IgD-negative memory B cell (primary cell): ENCODE data around the gene GSTT2. TPM values are rescaled to one million over a fixed set of nuclear protein-coding genes. Genes with fewer than 3 reads are reported as not detected.
"Not testable (repeated sequence)": the region's sequence is repeated elsewhere in the genome, so short reads cannot be mapped to it uniquely, and the experiment has no call there.

Experiments used
- H3K27ac Mint-ChIP-seq, 3 donors: one replicate each; pipeline ENCODE4 v1.8.0; 2020 to 2022; ENCODE audit warnings: mild to moderate bottlenecking in 3 of 3, mixed read lengths in 3 of 3, moderate library complexity in 1 of 3
- H3K27me3 Mint-ChIP-seq: one replicate; pipeline ENCODE4 v1.8.0; 2021; ENCODE audit warnings: mixed read lengths
- H3K36me3 Mint-ChIP-seq: one replicate; pipeline ENCODE4 v1.8.0; 2020; ENCODE audit warnings: mild to moderate bottlenecking, mixed read lengths
- H3K4me1 Mint-ChIP-seq, 3 donors: one replicate each; pipeline ENCODE4 v1.8.0; 2020 to 2022; ENCODE audit warnings: mixed read lengths in 3 of 3, mild to moderate bottlenecking in 1 of 3
- H3K4me3 Mint-ChIP-seq, 4 donors: one replicate each; pipeline ENCODE4 v1.8.0; 2020 to 2022; ENCODE audit warnings: mild to moderate bottlenecking in 4 of 4, mixed read lengths in 4 of 4, moderate library complexity in 3 of 4
- H3K9me3 Mint-ChIP-seq, 3 donors: one replicate each; pipeline ENCODE4 v1.8.0; 2020 to 2021; ENCODE audit warnings: mixed read lengths in 3 of 3, mild to moderate bottlenecking in 1 of 3
- polyA plus RNA-seq: library from polyadenylated mRNA; unstranded; fragments of 300-500 nt; fragmentation: Illumina TruSeq; gene quantifications from one replicate; pipeline ENCODE4 v1.2.3, GENCODE V29; 2021

Gene GSTT2
- polyA plus RNA-seq, 1 donor from 2014 or later, result not detected

- not testable (repeated sequence) for H3K36me3 Mint-ChIP-seq, H3K4me3 Mint-ChIP-seq, H3K27me3 Mint-ChIP-seq, H3K27ac Mint-ChIP-seq, H3K9me3 Mint-ChIP-seq
- peaks cover 0 to 20% (median 8%) of the 10 kb centered on the region in 3 donors for H3K4me1 Mint-ChIP-seq
Observed at GRCh38 chr22:23966568-23966967, 13.4 kb upstream of the GSTT2 start, which contains the start of gene DDTL. DDTL (plus strand) TSS chr22:23966888; CDS start chr22:23966915, 27 bp downstream.

DNA sequence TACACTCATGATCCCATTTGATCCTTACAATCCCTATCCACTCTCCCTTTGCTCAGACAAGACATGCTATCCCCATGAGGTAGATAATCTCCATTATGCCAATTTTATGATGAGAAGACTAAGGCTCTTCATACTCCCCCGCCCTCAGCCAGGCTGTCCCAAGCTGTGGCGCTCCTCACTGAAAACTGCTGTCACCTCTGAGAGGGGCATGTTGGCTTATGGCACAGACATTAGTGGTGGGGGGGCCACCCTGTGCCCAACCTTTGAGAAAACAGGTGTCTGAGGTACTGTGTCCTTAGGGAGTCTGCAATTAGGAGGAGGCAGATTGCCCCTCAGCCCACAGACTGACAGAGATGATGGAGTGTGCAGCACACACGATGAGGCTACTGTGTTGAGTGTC is 10.9 kb upstream of the GSTT2 start:
- peaks cover 0 to 20% (median 8%) of the 10 kb centered on the region in 3 donors for H3K4me1 Mint-ChIP-seq
- H3K4me3 Mint-ChIP-seq, result peak overlapping the region in 2 of 4 donors; percentile 23 to 33
- H3K27ac Mint-ChIP-seq, result no peak overlapping the region
- H3K27me3 Mint-ChIP-seq, result no peaks in the 10 kb centered on the region
- H3K36me3 Mint-ChIP-seq, result no peaks in the 10 kb centered on the region
- no peaks in the 10 kb centered on the region for H3K9me3 Mint-ChIP-seq

DNA sequence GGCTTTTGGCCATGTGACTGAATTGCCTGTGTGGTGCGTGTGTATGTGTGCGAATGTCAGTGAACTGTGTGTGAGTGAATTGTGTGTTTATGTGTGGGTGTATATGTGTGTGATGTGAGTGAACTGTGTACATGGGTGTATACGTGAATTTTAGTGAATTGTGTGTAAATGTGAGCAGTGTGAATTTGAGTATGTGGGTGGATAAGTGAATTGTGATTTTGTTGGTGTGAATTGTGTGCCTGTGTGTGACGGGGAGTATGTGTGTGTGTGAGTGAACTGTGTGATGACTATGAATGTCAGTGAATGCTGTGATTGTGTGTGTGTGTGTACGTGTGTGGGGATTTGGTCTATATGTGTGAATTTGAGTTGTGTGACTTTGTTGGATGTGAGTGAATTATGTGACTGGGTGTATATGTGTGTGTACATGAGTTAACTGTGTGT is 9.7 kb upstream of the GSTT2 start:
- no peaks in the 10 kb centered on the region for H3K36me3 Mint-ChIP-seq
- no peaks in the 10 kb centered on the region for H3K9me3 Mint-ChIP-seq
- H3K4me3 Mint-ChIP-seq, result peak overlapping the region in 2 of 4 donors; percentile 23 to 30
- H3K4me1 Mint-ChIP-seq, result peaks cover 0 to 20% (median 8%) of the 10 kb centered on the region in 3 donors
- no peaks in the 10 kb centered on the region for H3K27me3 Mint-ChIP-seq
- peak overlapping the region in 2 of 3 donors; percentile 13 to 87 for H3K27ac Mint-ChIP-seq

GRCh38 chr22:23970816-23971486 is 9.0 kb upstream of the GSTT2 start:
- Mint-ChIP-seq H3K4me3 (peak overlapping the region in 2 of 4 donors; percentile 60 to 84), H3K36me3 (no peaks in the 10 kb centered on the region), H3K27me3 (no peaks in the 10 kb centered on the region), H3K4me1 (peaks cover 0 to 20% (median 8%) of the 10 kb centered on the region in 3 donors), H3K27ac (peak overlapping the region in 2 of 3 donors; percentile 5 to 13), H3K9me3 (no peaks in the 10 kb centered on the region)

DNA sequence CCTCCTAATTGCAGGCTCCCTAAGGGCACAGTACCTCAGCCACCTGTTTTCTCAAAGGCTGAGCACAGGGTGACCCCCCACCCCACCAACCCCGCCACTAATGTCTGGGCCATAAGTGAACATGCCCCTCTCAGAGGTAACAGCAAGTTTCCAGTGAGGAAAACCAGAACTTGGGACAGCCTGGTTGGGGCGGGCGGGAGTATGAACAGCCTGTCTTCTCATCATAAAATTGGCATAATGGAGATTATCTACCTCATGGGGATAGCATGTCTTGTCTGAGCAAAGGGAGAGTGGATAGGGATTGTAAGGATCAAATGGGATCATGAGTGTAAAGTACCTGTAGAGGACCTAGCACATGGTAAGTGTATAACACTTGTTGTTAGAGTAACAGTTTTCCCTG is 8.0 kb upstream of the GSTT2 start:
- not testable (repeated sequence) for H3K27me3 Mint-ChIP-seq, H3K9me3 Mint-ChIP-seq, H3K36me3 Mint-ChIP-seq
- H3K4me1 Mint-ChIP-seq, result peaks cover 0 to 20% (median 8%) of the 10 kb centered on the region in 3 donors
- peak overlapping the region in 1 of 3 donors; percentile 67 for H3K27ac Mint-ChIP-seq
- H3K4me3 Mint-ChIP-seq, result peak overlapping the region in 1 of 4 donors; percentile 84

- H3K27me3 Mint-ChIP-seq, H3K27ac Mint-ChIP-seq, H3K9me3 Mint-ChIP-seq, H3K4me3 Mint-ChIP-seq, H3K36me3 Mint-ChIP-seq: not testable (repeated sequence)
- peaks cover 0 to 16% (median 8%) of the 10 kb centered on the region in 3 donors for H3K4me1 Mint-ChIP-seq
Observed at GRCh38 chr22:23974345-23974744, 5.6 kb upstream of the GSTT2 start, which contains the start of gene DDT. DDT (minus strand) TSS chr22:23974441; CDS start chr22:23974414, 27 bp downstream.

- not testable (repeated sequence) for H3K36me3 Mint-ChIP-seq, H3K9me3 Mint-ChIP-seq, H3K4me3 Mint-ChIP-seq, H3K27me3 Mint-ChIP-seq, H3K27ac Mint-ChIP-seq
- peaks cover 0 to 11% (median 7%) of the 10 kb centered on the region in 3 donors for H3K4me1 Mint-ChIP-seq
Observed at GRCh38 chr22:23974836-23975352, 5.0 kb upstream of the GSTT2 start.

- not testable (repeated sequence) for H3K27ac Mint-ChIP-seq, H3K36me3 Mint-ChIP-seq, H3K9me3 Mint-ChIP-seq, H3K4me3 Mint-ChIP-seq, H3K27me3 Mint-ChIP-seq, H3K4me1 Mint-ChIP-seq
Observed at GRCh38 chr22:23977304-23977703, 2.6 kb upstream of the GSTT2 start.

DNA sequence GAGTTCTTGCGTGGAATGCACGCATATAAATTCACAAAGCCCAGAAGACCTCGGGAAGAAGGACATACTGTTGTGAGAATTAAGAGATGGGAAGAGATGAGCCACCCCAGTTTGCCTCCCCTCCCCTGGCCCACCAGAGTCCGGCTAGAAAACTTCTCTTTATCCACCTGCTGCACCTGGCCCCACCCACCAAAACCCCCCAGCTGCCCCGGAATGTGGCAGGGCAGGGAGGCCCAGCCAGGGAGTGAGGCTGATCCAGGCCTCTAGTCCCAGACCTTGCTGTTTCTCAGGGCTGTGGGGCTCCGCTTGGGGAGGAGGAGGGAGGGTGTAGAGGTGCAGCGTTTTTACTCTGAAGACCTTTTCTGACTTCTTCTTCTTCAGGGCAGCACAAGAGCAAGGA is 633 bp downstream of the GSTT2 start:
- not testable (repeated sequence) for H3K4me1 Mint-ChIP-seq, H3K27ac Mint-ChIP-seq, H3K36me3 Mint-ChIP-seq, H3K9me3 Mint-ChIP-seq, H3K27me3 Mint-ChIP-seq, H3K4me3 Mint-ChIP-seq

DNA sequence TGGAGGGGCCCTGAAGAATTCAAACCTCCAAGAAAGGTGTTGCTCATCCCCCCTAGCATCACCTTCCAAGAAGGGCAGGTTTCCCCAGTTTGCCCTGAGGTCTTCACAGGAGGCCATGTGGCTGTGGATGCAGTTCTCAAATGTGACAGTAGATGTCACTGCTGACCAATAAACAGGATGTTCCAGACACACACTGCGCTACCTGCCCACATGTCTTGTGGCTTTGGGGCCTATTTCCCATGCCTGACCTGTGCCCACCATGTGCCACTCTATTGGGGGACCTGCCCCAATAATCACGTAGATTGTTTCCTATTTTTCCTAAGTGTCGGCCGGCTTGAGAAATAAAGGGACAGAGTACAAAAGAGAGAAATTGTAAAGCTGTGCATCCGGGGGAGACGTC is 4.5 kb downstream of the GSTT2 start:
- Mint-ChIP-seq H3K9me3 (no peaks in the 10 kb centered on the region), H3K27me3 (no peaks in the 10 kb centered on the region), H3K36me3 (no peaks in the 10 kb centered on the region), H3K4me3 (peak overlapping the region in 1 of 4 donors; percentile 1), H3K27ac (peak overlapping the region in 1 of 3 donors; percentile 85), H3K4me1 (peaks cover 0 to 2% (median 0%) of the 10 kb centered on the region in 3 donors)

DNA sequence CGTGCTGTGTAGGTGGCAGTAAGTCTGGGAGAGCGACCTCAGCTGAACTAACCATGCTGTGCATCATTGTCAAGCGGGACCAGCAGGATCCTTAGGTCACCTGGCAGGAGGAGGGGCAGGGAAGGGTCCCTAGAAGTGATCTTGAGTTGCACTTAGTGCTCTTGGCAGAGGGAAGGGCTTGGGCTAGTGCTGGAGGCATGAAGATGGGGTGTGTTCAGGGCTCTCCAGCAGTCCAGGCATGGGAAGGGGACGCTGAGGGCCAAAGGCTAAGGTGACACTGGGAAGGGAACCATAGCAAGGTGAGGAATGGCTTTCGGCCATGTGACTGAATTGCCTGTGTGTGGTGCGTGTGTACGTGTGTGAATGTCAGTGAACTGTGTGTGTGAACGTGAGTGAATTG is 6.2 kb downstream of the GSTT2 start:
- H3K27ac Mint-ChIP-seq, H3K9me3 Mint-ChIP-seq, H3K4me1 Mint-ChIP-seq, H3K4me3 Mint-ChIP-seq, H3K36me3 Mint-ChIP-seq, H3K27me3 Mint-ChIP-seq: not testable (repeated sequence)

DNA sequence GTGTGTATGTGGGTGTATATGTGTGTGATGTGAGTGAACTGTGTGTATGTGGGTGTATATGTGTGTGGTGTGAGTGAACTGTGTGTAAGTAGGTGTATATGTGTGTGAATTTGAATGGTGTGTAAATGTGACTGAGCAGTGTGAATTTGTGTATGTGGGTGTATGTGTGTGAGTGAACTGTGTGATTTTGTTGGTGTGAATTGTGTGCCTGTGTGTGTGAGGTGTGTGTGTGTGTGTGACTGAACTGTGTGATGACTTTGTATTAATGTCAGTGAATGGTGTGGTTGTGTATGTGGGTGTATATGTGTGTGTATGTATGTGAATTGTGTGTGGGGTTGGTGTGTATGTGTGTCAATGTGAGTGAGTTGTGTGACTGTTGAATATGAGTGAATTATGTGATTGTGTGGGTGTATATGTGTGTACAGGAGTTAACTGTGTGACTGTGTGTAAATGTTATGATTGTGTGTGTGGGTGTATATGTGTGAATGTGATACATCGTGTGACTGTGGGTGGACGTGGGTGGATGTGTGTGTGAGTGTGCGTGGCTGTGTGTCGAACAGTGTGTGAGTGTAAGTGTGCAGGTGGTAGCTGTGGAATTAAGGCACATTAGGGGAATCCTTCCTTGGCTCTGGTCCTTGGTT is 6.7 kb downstream of the GSTT2 start:
- H3K9me3 Mint-ChIP-seq, H3K27ac Mint-ChIP-seq, H3K36me3 Mint-ChIP-seq, H3K4me1 Mint-ChIP-seq, H3K4me3 Mint-ChIP-seq, H3K27me3 Mint-ChIP-seq: not testable (repeated sequence)

DNA sequence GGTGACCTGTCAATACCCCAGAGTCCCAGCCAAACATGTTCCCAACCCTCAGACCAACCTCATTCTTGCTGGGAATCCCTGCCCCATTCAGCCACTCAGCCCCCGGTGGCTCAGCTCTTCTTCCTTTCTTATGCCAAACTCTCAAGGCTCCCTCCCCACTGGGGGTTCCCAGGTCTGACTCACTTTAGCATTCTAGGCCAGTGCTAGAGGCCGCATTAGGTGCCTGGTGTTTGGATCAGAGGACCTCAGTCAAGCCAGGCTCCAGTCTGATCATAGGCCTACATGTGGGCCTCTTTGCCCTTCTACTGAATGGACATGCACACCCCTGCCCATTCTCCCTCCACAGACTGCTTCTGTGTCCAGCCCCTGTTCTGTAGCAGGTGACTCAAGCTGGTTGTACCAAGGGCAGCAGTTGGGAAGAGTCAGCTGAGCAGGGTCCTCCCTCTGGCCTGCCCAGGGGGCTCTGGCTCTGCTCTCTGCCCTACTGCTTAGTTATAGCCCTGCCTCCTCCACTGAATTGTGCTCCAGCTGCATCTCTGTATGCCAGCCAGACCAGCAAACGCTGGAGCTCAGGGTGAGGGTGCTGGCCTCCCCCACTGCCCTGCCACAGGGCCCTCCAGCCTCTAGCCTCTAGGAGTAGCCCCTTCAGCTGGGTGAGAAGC is 9.8 kb downstream of the GSTT2 start:
- not testable (repeated sequence) for H3K9me3 Mint-ChIP-seq, H3K27me3 Mint-ChIP-seq, H3K4me1 Mint-ChIP-seq, H3K27ac Mint-ChIP-seq, H3K4me3 Mint-ChIP-seq, H3K36me3 Mint-ChIP-seq

GRCh38 chr22:23993080-23993479 is 13.1 kb downstream of the GSTT2 start:
- H3K36me3 Mint-ChIP-seq, H3K4me1 Mint-ChIP-seq, H3K27ac Mint-ChIP-seq, H3K27me3 Mint-ChIP-seq, H3K4me3 Mint-ChIP-seq, H3K9me3 Mint-ChIP-seq: not testable (repeated sequence)

DNA sequence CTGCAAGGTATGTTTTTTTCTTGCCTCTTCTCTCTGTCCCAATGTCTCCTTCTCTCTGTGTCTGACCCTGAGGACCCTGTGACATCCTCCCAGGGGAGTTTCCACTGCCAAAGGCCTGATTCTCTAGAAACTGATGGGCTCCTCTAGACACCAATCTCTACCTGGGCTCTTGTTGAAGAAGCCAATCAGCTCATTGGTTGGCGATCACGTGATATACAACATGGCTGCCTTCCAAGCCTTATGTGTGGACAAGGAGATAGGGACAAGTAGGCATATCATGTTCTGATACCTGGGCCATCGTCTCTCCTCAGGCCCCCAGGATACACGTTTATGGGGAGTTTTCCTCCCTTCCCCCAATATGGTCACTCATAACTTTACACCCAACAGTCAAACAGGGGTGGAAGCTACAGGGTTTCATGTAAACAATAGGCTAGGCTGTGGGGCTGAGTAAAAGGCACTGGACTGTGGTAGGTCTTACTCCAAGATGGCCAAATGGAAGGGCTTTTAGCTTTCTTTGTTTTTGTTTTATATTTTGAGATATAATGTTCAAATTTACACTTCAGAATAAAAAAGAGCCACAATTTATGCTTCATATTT is 13.7 kb downstream of the GSTT2 start:
- not testable (repeated sequence) for H3K27ac Mint-ChIP-seq, H3K27me3 Mint-ChIP-seq, H3K36me3 Mint-ChIP-seq, H3K4me3 Mint-ChIP-seq, H3K9me3 Mint-ChIP-seq, H3K4me1 Mint-ChIP-seq
